ENCODE data around the gene LRIT3.

- TF ChIP-seq CTCF (IDR thresholded peaks at IDR 0.05) (no peak), POLR2A (IDR thresholded peaks at IDR 0.05; ENCODE audit: low read depth) (no peak), POLR2AphosphoS5 (IDR thresholded peaks at IDR 0.05) (no peak), EP300 (IDR thresholded peaks at IDR 0.05) (no peak)
These were observed 26.0 kb downstream of the LRIT3 start for GRCh38 chr4:109873791-109874514.

All from esophagus muscularis mucosa (tissue), 4 donors.